ENCODE measurements around the gene ZBTB20. TPM values are rescaled to one million over a fixed set of nuclear protein-coding genes. Genes with fewer than 3 reads are reported as not detected.

ZBTB20 gene
- total and polyA plus RNA-seq, 2 donors (not counting 1 experiment from before 2014, with no cell fraction given) = 4.0 to 123 TPM

DNA sequence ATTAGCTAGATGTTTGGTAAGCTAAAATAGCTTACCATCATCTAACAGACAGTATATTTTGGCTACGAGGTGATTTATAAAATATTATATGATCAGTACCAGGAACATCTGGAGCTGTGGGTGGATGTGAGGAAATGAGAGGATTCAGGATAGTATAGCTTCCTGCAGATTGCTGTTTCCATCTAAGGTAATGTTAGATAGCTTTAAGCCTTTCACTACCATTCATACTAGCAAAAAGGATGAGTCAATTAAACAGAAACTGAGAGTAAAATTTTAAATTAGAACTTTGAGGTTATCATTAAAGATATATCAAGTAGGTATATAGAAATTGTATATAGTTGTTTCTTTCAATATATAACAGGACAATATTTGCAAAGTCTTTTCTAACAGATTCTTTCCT, 8.0 kb downstream of the ZBTB20 start:
- Histone ChIP-seq H3K4me1 (ENCODE audit: control insufficient read depth in 2 of 2, insufficient read depth in 2 of 2, low read length in 2 of 2) (no peaks in the 10 kb centered on the region), H3K27me3 (replicated peaks in 1 of 4; ENCODE audit: control extremely low read depth in 1 of 4, control insufficient read depth in 3 of 4, insufficient read depth in 4 of 4, low read length in 3 of 4) (no peaks in the 10 kb centered on the region), H3K9me3 (ENCODE audit: control extremely low read depth in 1 of 3, control insufficient read depth in 2 of 3, insufficient read depth in 1 of 3, low read length in 2 of 3) (no peaks in the 10 kb centered on the region), H3K4me3 (ENCODE audit: control extremely low read depth in 1 of 5, extremely low read depth in 1 of 5, insufficient read depth in 1 of 5, low read depth in 2 of 5, low read length in 4 of 5) (no peak overlapping the region), H3K27ac (ENCODE audit: low read length in 2 of 2) (no peak overlapping the region), H4K20me1 (ENCODE audit: control insufficient read depth, insufficient read depth, low read length, poor library complexity, severe bottlenecking) (peaks cover 18% of the 10 kb centered on the region), H3K4me2 (replicated peaks; ENCODE audit: low read depth, low read length, poor library complexity, severe bottlenecking) (no peak overlapping the region), H3K79me2 (ENCODE audit: control insufficient read depth, insufficient read depth, low read length) (peaks cover 70% of the 10 kb centered on the region), H2AFZ (ENCODE audit: insufficient read depth, low read depth, low read length, poor library complexity, severe bottlenecking) (no peak overlapping the region), H3K9ac (ENCODE audit: low read length) (no peak overlapping the region), H3K36me3 (replicated peaks in 1 of 2; ENCODE audit: control extremely low read depth in 1 of 2, control insufficient read depth in 1 of 2, extremely low read depth in 1 of 2, insufficient read depth in 2 of 2, low read length in 1 of 2) (peaks cover 0 to 3% of the 10 kb centered on the region in 2 experiments)
- ATAC-seq (ENCODE audit: low read depth) (no peak), DNase-seq (no peak)
- Mint-ChIP-seq H3K27ac (no peak overlapping the region), H3K4me3 (no peak overlapping the region), H3K27me3 (no peaks in the 10 kb centered on the region), H3K4me1 (peaks cover 24% of the 10 kb centered on the region), H3K9me3 (ENCODE audit: insufficient read depth) (no peaks in the 10 kb centered on the region)
- POLR2A ChIA-PET = no interaction called here
- WGBS (ENCODE audit: insufficient coverage) = no CpG with 5 or more reads among the region's 1 CpG
- intact Hi-C loops (cut with micrococcal nuclease) = no loop called here
- TF ChIP-seq EZH2 (IDR thresholded peaks at IDR 0.05; ENCODE audit: borderline replicate concordance, insufficient read depth, low read depth, low read length, poor library complexity, severe bottlenecking) = no peak
- CTCF ChIA-PET = interaction anchor here (1.0 to 1.5 kb wide), 2 partner anchors 12 to 47 kb away, joined by 3 to 5 read pairs; no protein-coding TSS in a partner anchor

DNA sequence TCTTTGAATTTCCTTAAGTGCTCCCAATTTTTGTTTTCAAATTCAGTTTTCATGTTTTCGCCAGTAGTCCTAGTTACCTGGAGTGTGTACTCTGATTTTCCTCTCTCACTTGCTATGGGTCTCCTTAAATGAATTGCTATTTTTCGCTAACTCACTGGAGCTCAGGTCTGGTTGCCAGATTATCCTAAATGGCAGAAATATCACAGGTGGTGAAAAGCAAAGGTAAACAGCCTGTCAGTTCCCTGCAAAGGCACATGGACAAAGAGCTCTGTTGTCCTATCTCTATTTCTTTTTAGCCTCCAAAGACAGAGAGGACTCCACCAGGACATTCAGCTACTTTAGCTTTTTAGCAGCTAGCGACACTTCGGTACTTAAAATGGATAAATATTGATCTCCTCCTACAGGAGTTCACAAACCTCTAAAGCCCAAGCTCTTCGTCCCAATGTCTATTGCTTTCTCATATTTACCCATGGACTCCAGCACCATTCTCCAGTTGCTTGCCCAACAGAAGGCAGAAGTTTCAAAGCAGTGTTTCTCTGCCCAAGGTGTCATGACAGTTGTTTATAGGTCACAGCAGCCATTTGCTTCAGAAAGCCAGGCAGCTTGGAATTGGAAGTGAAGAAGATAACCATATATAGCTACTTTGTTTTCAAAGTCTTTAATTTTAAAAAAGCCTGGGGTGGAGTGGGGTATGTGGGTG, 12.3 kb downstream of the ZBTB20 start:
- intact Hi-C loops (cut with micrococcal nuclease) = no loop called here

More for the DNA sequence above, 12.3 kb downstream of the ZBTB20 start:
- H3K27ac ChIP-seq (ENCODE audit: low read length in 2 of 2) = no peak overlapping the region
- peaks cover 0 to 1% (median 0%) of the 10 kb centered on the region in 3 donors for H3K9me3 ChIP-seq (ENCODE audit: control extremely low read depth in 1 of 3, control insufficient read depth in 2 of 3, insufficient read depth in 1 of 3, low read length in 2 of 3)
- H3K9ac ChIP-seq (ENCODE audit: low read length) = no peak overlapping the region
- H3K4me1 ChIP-seq (ENCODE audit: control insufficient read depth in 2 of 2, insufficient read depth in 2 of 2, low read length in 2 of 2) = no peaks in the 10 kb centered on the region
- no peak overlapping the region for H2AFZ ChIP-seq (ENCODE audit: insufficient read depth, low read depth, low read length, poor library complexity, severe bottlenecking)
- DNase-seq (no peak), ATAC-seq (ENCODE audit: low read depth) (no peak)
- POLR2A ChIA-PET = no interaction called here
- WGBS (ENCODE audit: insufficient coverage) = 100% methylated on average over 4 of the region's 5 CpGs
- H3K4me3 Mint-ChIP-seq = no peak overlapping the region
- H3K9me3 Mint-ChIP-seq (ENCODE audit: insufficient read depth) = peaks cover 3% of the 10 kb centered on the region
- H3K36me3 ChIP-seq (replicated peaks in 1 of 2; ENCODE audit: control extremely low read depth in 1 of 2, control insufficient read depth in 1 of 2, extremely low read depth in 1 of 2, insufficient read depth in 2 of 2, low read length in 1 of 2) = peaks cover 0 to 1% of the 10 kb centered on the region in 2 experiments
- CTCF ChIA-PET = interaction anchor here (0.6 kb wide), 1 partner anchor 687 kb away, joined by 4 read pairs; no protein-coding TSS in a partner anchor
- no peak overlapping the region for H3K27ac Mint-ChIP-seq
- peaks cover 8% of the 10 kb centered on the region for H3K4me1 Mint-ChIP-seq
- no peak overlapping the region for H3K4me3 ChIP-seq (ENCODE audit: control extremely low read depth in 1 of 5, extremely low read depth in 1 of 5, insufficient read depth in 1 of 5, low read depth in 2 of 5, low read length in 4 of 5)
- no peak overlapping the region for H3K4me2 ChIP-seq (replicated peaks; ENCODE audit: low read depth, low read length, poor library complexity, severe bottlenecking)
- H3K27me3 Mint-ChIP-seq = no peaks in the 10 kb centered on the region
- no peaks in the 10 kb centered on the region for H3K27me3 ChIP-seq (replicated peaks in 1 of 4; ENCODE audit: control extremely low read depth in 1 of 4, control insufficient read depth in 3 of 4, insufficient read depth in 4 of 4, low read length in 3 of 4)
- TF ChIP-seq EZH2 (IDR thresholded peaks at IDR 0.05; ENCODE audit: borderline replicate concordance, insufficient read depth, low read depth, low read length, poor library complexity, severe bottlenecking) = no peak
- TF ChIP-seq, protein P1, sequence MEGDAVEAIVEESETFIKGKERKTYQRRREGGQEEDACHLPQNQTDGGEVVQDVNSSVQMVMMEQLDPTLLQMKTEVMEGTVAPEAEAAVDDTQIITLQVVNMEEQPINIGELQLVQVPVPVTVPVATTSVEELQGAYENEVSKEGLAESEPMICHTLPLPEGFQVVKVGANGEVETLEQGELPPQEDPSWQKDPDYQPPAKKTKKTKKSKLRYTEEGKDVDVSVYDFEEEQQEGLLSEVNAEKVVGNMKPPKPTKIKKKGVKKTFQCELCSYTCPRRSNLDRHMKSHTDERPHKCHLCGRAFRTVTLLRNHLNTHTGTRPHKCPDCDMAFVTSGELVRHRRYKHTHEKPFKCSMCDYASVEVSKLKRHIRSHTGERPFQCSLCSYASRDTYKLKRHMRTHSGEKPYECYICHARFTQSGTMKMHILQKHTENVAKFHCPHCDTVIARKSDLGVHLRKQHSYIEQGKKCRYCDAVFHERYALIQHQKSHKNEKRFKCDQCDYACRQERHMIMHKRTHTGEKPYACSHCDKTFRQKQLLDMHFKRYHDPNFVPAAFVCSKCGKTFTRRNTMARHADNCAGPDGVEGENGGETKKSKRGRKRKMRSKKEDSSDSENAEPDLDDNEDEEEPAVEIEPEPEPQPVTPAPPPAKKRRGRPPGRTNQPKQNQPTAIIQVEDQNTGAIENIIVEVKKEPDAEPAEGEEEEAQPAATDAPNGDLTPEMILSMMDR (IDR thresholded peaks at IDR 0.05) = no peak
- H3K79me2 ChIP-seq (ENCODE audit: control insufficient read depth, insufficient read depth, low read length) = peaks cover 34% of the 10 kb centered on the region
- peaks cover 17% of the 10 kb centered on the region for H4K20me1 ChIP-seq (ENCODE audit: control insufficient read depth, insufficient read depth, low read length, poor library complexity, severe bottlenecking)

All from B cell (primary cell).